ENCODE data around the gene PTPRCAP. TPM values are rescaled to one million over a fixed set of nuclear protein-coding genes. Genes with fewer than 3 reads are reported as not detected.

The PTPRCAP gene
- polyA plus RNA-seq, 1 of the 3 experiments (the other 2 are of a cell fraction), result 1.4 TPM

- TF ChIP-seq RCOR1 (IDR thresholded peaks at IDR 0.05; ENCODE audit: low read length), result no peak
- no peak for TF ChIP-seq EZH2phosphoT487 (IDR thresholded peaks at IDR 0.05; ENCODE audit: borderline replicate concordance, low read depth)
- no peak for TF ChIP-seq ZBTB33 (IDR thresholded peaks at IDR 0.05; ENCODE audit: borderline replicate concordance, low read depth)
- no peak for TF ChIP-seq REST (IDR thresholded peaks at IDR 0.05; ENCODE audit: low read depth, low read length)
These were observed 35.8 kb downstream of the PTPRCAP start, which contains the start of gene PPP1CA (continued) for GRCh38 chr11:67401495-67402191.

GRCh38 chr11:67400942-67401494, 36.5 kb downstream of the PTPRCAP start:
- POLR2A ChIA-PET, result interaction anchor here (0.7 to 2.2 kb wide), 10 partner anchors 9 to 183 kb away, joined by 3 to 32 read pairs (median 4); partner anchors contain the start of genes GSTP1, POLD4, RAD9A and RPS6KB2
- 15% methylated on average over 7 of the region's 27 CpGs for WGBS (ENCODE audit: low lambda C conversion rate)
- Histone ChIP-seq H3K9me2 (no peaks in the 10 kb centered on the region), H2AFZ (ENCODE audit: low read depth) (0 out of 2 replicates have a peak overlapping the region, but pooled peaks have one; percentile 11), H3K79me2 (ENCODE audit: insufficient read depth) (peaks cover 25% of the 10 kb centered on the region), H3K36me3 (replicated peaks in 1 of 2; ENCODE audit: control insufficient read depth in 1 of 2, insufficient read depth in 2 of 2, low read length in 1 of 2) (peaks cover 8 to 22% of the 10 kb centered on the region in 2 experiments), H3K27me3 (ENCODE audit: insufficient read depth) (no peaks in the 10 kb centered on the region), H3K4me1 (ENCODE audit: control insufficient read depth in 1 of 2, insufficient read depth in 2 of 2, low read depth in 1 of 2, low read length in 1 of 2) (peaks cover 9 to 17% of the 10 kb centered on the region in 2 experiments; a peak in 2 of 4 replicates), H3K9me3 (no peaks in the 10 kb centered on the region), H4K20me1 (ENCODE audit: insufficient read depth) (peaks cover 14% of the 10 kb centered on the region), H3F3A (replicated peaks; ENCODE audit: insufficient read depth) (peaks cover 5% of the 10 kb centered on the region), H3K27ac (ENCODE audit: low read depth in 2 of 2, low read length in 1 of 2) (peak overlapping the region; percentile 81 to 91), H3K4me2 (peak overlapping the region; percentile 98), H3K4me3 (ENCODE audit: low read depth in 2 of 2, low read length in 1 of 2) (peak overlapping the region; percentile 85 to 89), H3K9ac (peak overlapping the region; percentile 95)
- CTCF ChIA-PET, result interaction anchor here (0.6 to 4.9 kb wide), 24 partner anchors 9 to 171 kb away, joined by 3 to 32 read pairs (median 5); partner anchors contain the start of genes PITPNM1, RAD9A, RPS6KB2 and TMEM134
- DNase-seq, result no peak
- TF ChIP-seq RXRA (IDR thresholded peaks at IDR 0.05; ENCODE audit: borderline replicate concordance, low read depth) (no peak), USF2 (IDR thresholded peaks at IDR 0.05; ENCODE audit: borderline replicate concordance, low read depth, low read length) (no peak), TAF1 (IDR thresholded peaks at IDR 0.05; ENCODE audit: borderline replicate concordance, low read depth, low read length) (no peak), MEF2A (IDR thresholded peaks at IDR 0.05; ENCODE audit: borderline replicate concordance, low read depth) (no peak), ZBTB33 (IDR thresholded peaks at IDR 0.05; ENCODE audit: borderline replicate concordance, low read depth) (no peak), RFX5 (IDR thresholded peaks at IDR 0.05; ENCODE audit: low read length) (no peak), EZH2phosphoT487 (IDR thresholded peaks at IDR 0.05; ENCODE audit: borderline replicate concordance, low read depth) (no peak), CTCF (IDR thresholded peaks at IDR 0.05) (0 out of 2 replicates have a peak, but pooled peaks have one; percentile 19)
